HepG2 (cell line): ENCODE results near the gene SLC2A2. TPM values are rescaled to one million over a fixed set of nuclear protein-coding genes. Genes with fewer than 3 reads are reported as not detected.

Source experiments
- ARID3A ChIP-seq: IDR thresholded peaks from 2 replicates; pipeline ENCODE4 v1.6.1; 2012; ENCODE audit warnings: low read depth, low read length, improper control_type of control experiment
- CBX5 ChIP-seq: sonication (generic); formaldehyde crosslinking; IDR thresholded peaks from 2 replicates; pipeline ENCODE4 v1.4.0; 2020; ENCODE audit warnings: missing genetic modification reagents, borderline replicate concordance
- KIAA2018 ChIP-seq: sonication (generic); formaldehyde crosslinking; IDR thresholded peaks from 2 replicates; pipeline ENCODE4 v1.5.0; 2020; ENCODE audit warnings: mild to moderate bottlenecking, missing genetic modification reagents, borderline replicate concordance
- MED13 ChIP-seq: sonication (generic); formaldehyde crosslinking; IDR thresholded peaks from 2 replicates; pipeline ENCODE4 v1.5.0; 2020; ENCODE audit warnings: missing genetic modification reagents
- MLX ChIP-seq: IDR thresholded peaks from 2 replicates; pipeline ENCODE4 v1.6.1; 2016
- MTA1 ChIP-seq: sonication (generic); formaldehyde crosslinking; IDR thresholded peaks from 2 replicates; pipeline ENCODE4 v1.4.0; 2020; ENCODE audit warnings: missing genetic modification reagents, mild to moderate bottlenecking, borderline replicate concordance
- PCBP2 ChIP-seq: fragments of 200-400 bp; formaldehyde crosslinking; optimal IDR thresholded peaks from 2 replicates; pipeline ENCODE3; 2018; ENCODE audit warnings: low read length, low read depth; ENCODE audit not compliant: poor library complexity, severe bottlenecking
- SP140L ChIP-seq: sonication (generic); formaldehyde crosslinking; IDR thresholded peaks from 2 replicates; pipeline ENCODE4 v1.4.0; 2020; ENCODE audit warnings: missing genetic modification reagents, borderline replicate concordance
- ZBTB21 ChIP-seq: sonication (generic); formaldehyde crosslinking; IDR thresholded peaks from 2 replicates; pipeline ENCODE4 v1.4.0; 2020; ENCODE audit warnings: missing genetic modification reagents
- ZBTB43 ChIP-seq: sonication (generic); formaldehyde crosslinking; conservative IDR thresholded peaks from 2 replicates; pipeline ENCODE4 v1.4.0; 2020; ENCODE audit warnings: missing genetic modification reagents
- ZC3H4 ChIP-seq: sonication (generic); formaldehyde crosslinking; IDR thresholded peaks from 2 replicates; pipeline ENCODE4 v1.4.0; 2020; ENCODE audit warnings: missing genetic modification reagents, borderline replicate concordance
- ZNF710 ChIP-seq: sonication (generic); formaldehyde crosslinking; IDR thresholded peaks from 2 replicates; pipeline ENCODE4 v1.5.0; 2020; ENCODE audit warnings: mild to moderate bottlenecking, missing genetic modification reagents, borderline replicate concordance
- ZSCAN20 ChIP-seq: sonication (generic); formaldehyde crosslinking; IDR thresholded peaks from 2 replicates; pipeline ENCODE4 v1.4.0; 2020; ENCODE audit warnings: missing genetic modification reagents, mild to moderate bottlenecking, borderline replicate concordance
- polyA plus RNA-seq, 8 experiments: library from polyadenylated mRNA; depleted of rRNA in 3 of 8; stranded (reverse) in 7 of 8; unstranded in 1 of 8; fragments of >200 nt; fragmentation: Illumina TruSeq in 4 of 8; extraction: Trizol in 4 of 8; gene quantifications; 2 replicates each; pipeline versions ENCODE4 v1.2.1 to v1.2.3, GENCODE V29; 2011 to 2016; ENCODE audit warnings: low read depth in 4 of 8, missing spikeins in 1 of 8, mixed read lengths in 1 of 8; ENCODE audit not compliant: insufficient read depth in 1 of 8
- total RNA-seq, 5 experiments: library from RNA; depleted of rRNA; stranded (reverse); fragments of >200 nt; fragmentation: Illumina TruSeq; extraction: Trizol; gene quantifications; 2 replicates each; pipeline ENCODE4 v1.2.3, GENCODE V29; 2016; ENCODE audit warnings: low read depth in 1 of 5

The SLC2A2 gene
- total and polyA plus RNA-seq, 2 of the 13 experiments (the other 11 are each of a cell fraction or from before 2014, with no cell fraction given): 19.5 to 23.2 TPM

- peak; percentile 90 for TF ChIP-seq ARID3A
- TF ChIP-seq ZBTB43 (CRISPR knock-in tag): peak; percentile 86
- TF ChIP-seq MTA1 (CRISPR knock-in tag): no peak; the same call in 1 of the 2 replicates
- TF ChIP-seq ZNF710 (CRISPR knock-in tag): peak; percentile 84; the same call in 1 of the 2 replicates
- TF ChIP-seq CBX5 (CRISPR knock-in tag): peak; percentile 58; the same call in 1 of the 2 replicates
- no peak for TF ChIP-seq SP140L (CRISPR knock-in tag)
- TF ChIP-seq ZC3H4 (CRISPR knock-in tag): no peak
- peak; percentile 94 for TF ChIP-seq MED13
- TF ChIP-seq MLX (CRISPR knock-in tag): peak; percentile 73; the same call in 1 of the 2 replicates
- no peak for TF ChIP-seq ZSCAN20 (CRISPR knock-in tag)
- no peak for TF ChIP-seq PCBP2
- no peak for TF ChIP-seq KIAA2018 (CRISPR knock-in tag)
- TF ChIP-seq ZBTB21: no peak
Measured at GRCh38 chr3:171013822-171014748, 12.4 kb downstream of the SLC2A2 start (continued).
